HepG2 (cell line): ENCODE data around the gene LTA. TPM values are rescaled to one million over a fixed set of nuclear protein-coding genes. Genes with fewer than 3 reads are reported as not detected.

Source experiments
- ARID5B ChIP-seq: IDR thresholded peaks from 2 replicates; pipeline ENCODE4 v1.4.0; 2020; ENCODE audit warnings: mild to moderate bottlenecking, missing genetic modification reagents
- BHLHE40 ChIP-seq: IDR thresholded peaks from 2 replicates; pipeline ENCODE4 v1.6.1; 2011; ENCODE audit warnings: low read length, improper control_type of control experiment
- ETV5 ChIP-seq: IDR thresholded peaks from 2 replicates; pipeline ENCODE4 v1.6.1; 2018; ENCODE audit warnings: missing biosample characterization, missing genetic modification reagents, inconsistent platforms, borderline replicate concordance
- GRHL1 ChIP-seq: sonication (generic); formaldehyde crosslinking; conservative IDR thresholded peaks from 2 replicates; pipeline ENCODE4 v1.8.0; 2022; ENCODE audit warnings: missing genetic modification reagents
- MTA1 ChIP-seq: sonication (generic); formaldehyde crosslinking; IDR thresholded peaks from 2 replicates; pipeline ENCODE4 v1.4.0; 2020; ENCODE audit warnings: missing genetic modification reagents, mild to moderate bottlenecking, borderline replicate concordance
- PAX8 ChIP-seq: sonication (generic); formaldehyde crosslinking; IDR thresholded peaks from 2 replicates; pipeline ENCODE4 v1.8.0; 2022; ENCODE audit warnings: mild to moderate bottlenecking, missing genetic modification reagents, borderline replicate concordance
- PCBP2 ChIP-seq: fragments of 200-400 bp; formaldehyde crosslinking; optimal IDR thresholded peaks from 2 replicates; pipeline ENCODE3; 2018; ENCODE audit warnings: low read length, low read depth; ENCODE audit not compliant: poor library complexity, severe bottlenecking
- PHF5A ChIP-seq: IDR thresholded peaks from one replicate; pipeline ENCODE4 v1.6.1; 2018; ENCODE audit warnings: low read depth, missing genetic modification reagents; ENCODE audit not compliant: unreplicated experiment
- ZBTB20 ChIP-seq: sonication (generic); formaldehyde crosslinking; IDR thresholded peaks from 2 replicates; pipeline ENCODE4 v1.8.1; 2023; ENCODE audit warnings: missing genetic modification reagents, low read depth, mild to moderate bottlenecking, borderline replicate concordance
- ZBTB3 ChIP-seq: sonication (generic); formaldehyde crosslinking; IDR thresholded peaks from 2 replicates; pipeline ENCODE4 v1.4.0; 2020; ENCODE audit warnings: low read depth, mild to moderate bottlenecking, moderate library complexity, missing genetic modification reagents, borderline replicate concordance
- ZFX ChIP-seq: sonication (generic); formaldehyde crosslinking; IDR thresholded peaks from 2 replicates; pipeline ENCODE4 v1.4.0; 2020; ENCODE audit warnings: mild to moderate bottlenecking, low read depth, missing genetic modification reagents, moderate library complexity
- ZNF232 ChIP-seq: sonication (generic); formaldehyde crosslinking; IDR thresholded peaks from 2 replicates; pipeline ENCODE4 v1.4.0; 2020; ENCODE audit warnings: missing genetic modification reagents, borderline replicate concordance
- ZNF263 ChIP-seq: sonication (generic); formaldehyde crosslinking; IDR thresholded peaks from 2 replicates; pipeline ENCODE4 v1.4.0; 2020; ENCODE audit warnings: missing genetic modification reagents
- ZNF30 ChIP-seq: sonication (generic); formaldehyde crosslinking; IDR thresholded peaks from 2 replicates; pipeline ENCODE4 v1.5.0; 2020; ENCODE audit warnings: mild to moderate bottlenecking, missing genetic modification reagents
- ZNF451 ChIP-seq: sonication (generic); formaldehyde crosslinking; IDR thresholded peaks from 2 replicates; pipeline ENCODE4 v1.5.0; 2020; ENCODE audit warnings: mild to moderate bottlenecking, missing genetic modification reagents
- ZNF567 ChIP-seq: sonication (generic); formaldehyde crosslinking; IDR thresholded peaks from 2 replicates; pipeline ENCODE4 v1.8.1; 2023; ENCODE audit warnings: mild to moderate bottlenecking, missing genetic modification reagents, borderline replicate concordance
- ZNF7 ChIP-seq: IDR thresholded peaks from 2 replicates; pipeline ENCODE4 v1.6.1; 2016; ENCODE audit warnings: missing biosample characterization, missing genetic modification reagents
- ZNF816 ChIP-seq: sonication (generic); formaldehyde crosslinking; IDR thresholded peaks from 2 replicates; pipeline ENCODE4 v1.8.0; 2022; ENCODE audit warnings: missing genetic modification reagents, mild to moderate bottlenecking, borderline replicate concordance
- polyA plus RNA-seq, 8 experiments: library from polyadenylated mRNA; depleted of rRNA in 3 of 8; stranded (reverse) in 7 of 8; unstranded in 1 of 8; fragments of >200 nt; fragmentation: Illumina TruSeq in 4 of 8; extraction: Trizol in 4 of 8; gene quantifications; 2 replicates each; pipeline versions ENCODE4 v1.2.1 to v1.2.3, GENCODE V29; 2011 to 2016; ENCODE audit warnings: low read depth in 4 of 8, missing spikeins in 1 of 8, mixed read lengths in 1 of 8; ENCODE audit not compliant: insufficient read depth in 1 of 8
- total RNA-seq, 5 experiments: library from RNA; depleted of rRNA; stranded (reverse); fragments of >200 nt; fragmentation: Illumina TruSeq; extraction: Trizol; gene quantifications; 2 replicates each; pipeline ENCODE4 v1.2.3, GENCODE V29; 2016; ENCODE audit warnings: low read depth in 1 of 5
- TF ChIP-seq, protein P1 (sequence below): sonication (generic); formaldehyde crosslinking; IDR thresholded peaks from 2 replicates; pipeline ENCODE4 v1.8.0; 2022; ENCODE audit warnings: mild to moderate bottlenecking, missing genetic modification reagents; ENCODE audit not compliant: insufficient replicate concordance
- TF ChIP-seq, protein P2 (sequence below): sonication (generic); formaldehyde crosslinking; conservative IDR thresholded peaks from 2 replicates; pipeline ENCODE4 v1.4.0; 2020; ENCODE audit warnings: missing genetic modification reagents

Gene LTA
- total and polyA plus RNA-seq, 2 of the 13 experiments (the other 11 are each of a cell fraction or from before 2014, with no cell fraction given) = 0.09 TPM; not detected in 1

DNA sequence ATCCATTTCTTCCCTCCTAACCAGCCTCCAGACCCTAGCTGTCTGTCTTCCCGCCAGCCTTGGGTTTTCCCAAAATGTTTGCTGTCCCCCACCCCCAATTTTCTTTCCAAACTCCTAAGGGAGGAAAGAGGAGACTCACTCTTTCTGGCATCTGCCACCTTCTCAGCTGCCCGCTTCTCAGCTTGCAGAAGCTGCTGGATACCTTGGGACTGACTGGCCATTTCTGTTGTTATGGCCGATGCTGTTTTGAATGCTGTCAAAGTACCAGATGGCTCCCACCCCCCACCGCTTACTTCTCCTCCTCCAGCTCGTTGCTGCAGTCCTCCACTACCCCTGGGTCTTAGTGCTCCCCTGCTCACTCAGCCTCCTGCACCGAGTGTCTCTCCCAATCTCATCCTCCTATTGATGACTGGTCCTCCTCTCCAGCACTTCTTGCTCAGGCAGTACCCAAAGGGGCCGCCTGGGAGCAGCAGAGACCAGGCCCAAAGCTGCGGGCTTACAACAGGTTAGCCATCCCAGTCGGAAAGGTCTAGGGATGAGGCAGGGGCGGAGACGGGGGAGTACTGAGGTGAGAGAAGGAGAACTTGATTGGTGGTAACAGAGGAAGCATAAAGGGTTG is 25.6 kb upstream of the LTA start, which contains the start of gene ATP6V1G2 (continued):
- TF ChIP-seq PAX8 (CRISPR knock-in tag) (no peak), ARID5B (CRISPR knock-in tag) (no peak), PCBP2 (no peak), BHLHE40 (peak; percentile 55; the same call in 1 of the 2 replicates), ZNF263 (CRISPR knock-in tag) (peak; percentile 97), ZNF451 (CRISPR knock-in tag) (0 out of 2 replicates have a peak, but pooled peaks have one; percentile 55), ZBTB20 (CRISPR knock-in tag) (no peak), ZBTB3 (CRISPR knock-in tag) (no peak), ZFX (no peak), ZNF30 (CRISPR knock-in tag) (no peak), ZNF567 (CRISPR knock-in tag) (no peak), ZNF816 (CRISPR knock-in tag) (no peak), ZNF7 (CRISPR knock-in tag) (no peak), MTA1 (CRISPR knock-in tag) (no peak), ETV5 (no peak; the same call in 1 of the 2 replicates), GRHL1 (CRISPR knock-in tag) (no peak), PHF5A (CRISPR knock-in tag) (peak; percentile 51), ZNF232 (CRISPR knock-in tag) (no peak)
- TF ChIP-seq, protein P1, sequence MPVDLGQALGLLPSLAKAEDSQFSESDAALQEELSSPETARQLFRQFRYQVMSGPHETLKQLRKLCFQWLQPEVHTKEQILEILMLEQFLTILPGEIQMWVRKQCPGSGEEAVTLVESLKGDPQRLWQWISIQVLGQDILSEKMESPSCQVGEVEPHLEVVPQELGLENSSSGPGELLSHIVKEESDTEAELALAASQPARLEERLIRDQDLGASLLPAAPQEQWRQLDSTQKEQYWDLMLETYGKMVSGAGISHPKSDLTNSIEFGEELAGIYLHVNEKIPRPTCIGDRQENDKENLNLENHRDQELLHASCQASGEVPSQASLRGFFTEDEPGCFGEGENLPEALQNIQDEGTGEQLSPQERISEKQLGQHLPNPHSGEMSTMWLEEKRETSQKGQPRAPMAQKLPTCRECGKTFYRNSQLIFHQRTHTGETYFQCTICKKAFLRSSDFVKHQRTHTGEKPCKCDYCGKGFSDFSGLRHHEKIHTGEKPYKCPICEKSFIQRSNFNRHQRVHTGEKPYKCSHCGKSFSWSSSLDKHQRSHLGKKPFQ (CRISPR knock-in tag) = no peak
- TF ChIP-seq, protein P2, sequence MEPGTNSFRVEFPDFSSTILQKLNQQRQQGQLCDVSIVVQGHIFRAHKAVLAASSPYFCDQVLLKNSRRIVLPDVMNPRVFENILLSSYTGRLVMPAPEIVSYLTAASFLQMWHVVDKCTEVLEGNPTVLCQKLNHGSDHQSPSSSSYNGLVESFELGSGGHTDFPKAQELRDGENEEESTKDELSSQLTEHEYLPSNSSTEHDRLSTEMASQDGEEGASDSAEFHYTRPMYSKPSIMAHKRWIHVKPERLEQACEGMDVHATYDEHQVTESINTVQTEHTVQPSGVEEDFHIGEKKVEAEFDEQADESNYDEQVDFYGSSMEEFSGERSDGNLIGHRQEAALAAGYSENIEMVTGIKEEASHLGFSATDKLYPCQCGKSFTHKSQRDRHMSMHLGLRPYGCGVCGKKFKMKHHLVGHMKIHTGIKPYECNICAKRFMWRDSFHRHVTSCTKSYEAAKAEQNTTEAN (CRISPR knock-in tag) = no peak
